ENCODE measurements around the gene PDLIM5.

DNA sequence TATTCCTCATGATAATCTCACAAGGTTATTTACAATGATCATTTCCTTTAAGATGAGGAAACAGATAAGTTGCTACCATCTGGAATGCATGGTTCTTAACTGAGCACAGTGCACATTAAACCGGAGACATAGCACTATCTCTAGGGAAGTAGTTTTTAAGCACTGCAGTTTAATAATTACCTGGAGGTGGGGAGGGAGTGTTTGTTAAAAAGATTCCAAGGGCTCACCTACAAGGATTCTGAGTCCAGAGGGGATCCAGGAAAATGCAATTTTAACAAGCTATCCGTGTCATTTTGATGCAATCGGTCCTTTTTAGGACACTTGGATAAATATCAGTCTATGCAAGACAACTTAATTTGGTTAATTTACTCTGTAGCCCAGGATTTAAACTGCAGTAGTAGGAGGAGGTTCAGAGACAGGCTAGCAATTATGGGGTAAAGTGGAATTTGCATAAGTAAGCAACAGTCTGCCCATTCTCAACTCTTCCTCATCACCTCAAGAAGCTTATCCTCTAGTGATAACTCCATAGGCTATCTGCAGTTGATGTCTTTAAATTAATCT is 2.8 kb upstream of the PDLIM5 start:
- TF ChIP-seq, protein P1, sequence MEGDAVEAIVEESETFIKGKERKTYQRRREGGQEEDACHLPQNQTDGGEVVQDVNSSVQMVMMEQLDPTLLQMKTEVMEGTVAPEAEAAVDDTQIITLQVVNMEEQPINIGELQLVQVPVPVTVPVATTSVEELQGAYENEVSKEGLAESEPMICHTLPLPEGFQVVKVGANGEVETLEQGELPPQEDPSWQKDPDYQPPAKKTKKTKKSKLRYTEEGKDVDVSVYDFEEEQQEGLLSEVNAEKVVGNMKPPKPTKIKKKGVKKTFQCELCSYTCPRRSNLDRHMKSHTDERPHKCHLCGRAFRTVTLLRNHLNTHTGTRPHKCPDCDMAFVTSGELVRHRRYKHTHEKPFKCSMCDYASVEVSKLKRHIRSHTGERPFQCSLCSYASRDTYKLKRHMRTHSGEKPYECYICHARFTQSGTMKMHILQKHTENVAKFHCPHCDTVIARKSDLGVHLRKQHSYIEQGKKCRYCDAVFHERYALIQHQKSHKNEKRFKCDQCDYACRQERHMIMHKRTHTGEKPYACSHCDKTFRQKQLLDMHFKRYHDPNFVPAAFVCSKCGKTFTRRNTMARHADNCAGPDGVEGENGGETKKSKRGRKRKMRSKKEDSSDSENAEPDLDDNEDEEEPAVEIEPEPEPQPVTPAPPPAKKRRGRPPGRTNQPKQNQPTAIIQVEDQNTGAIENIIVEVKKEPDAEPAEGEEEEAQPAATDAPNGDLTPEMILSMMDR (IDR thresholded peaks at IDR 0.05), result no peak
- no peak for TF ChIP-seq POLR2A (IDR thresholded peaks at IDR 0.05)

Measured in thyroid gland (tissue), 4 donors.